Stimulated activated CD8-positive, alpha-beta memory T cell treated with anti-CD3 and anti-CD28 coated beads, Interleukin-7, amount 100 ng/mL, for 48 hours (primary cell): ENCODE results near the gene AKAP13.
"Not testable (repeated sequence)": the region's sequence is repeated elsewhere in the genome, so short reads cannot be mapped to it uniquely, and the experiment has no call there.

Experiments used
- DNase-seq, 2 donors: peaks; one replicate each; pipeline ENCODE4 v3.0.0-alpha.2; 2020; ENCODE audit warnings: low read depth in 1 of 2; ENCODE audit errors: extremely low read depth in 1 of 2

AKAP13 gene

DNA sequence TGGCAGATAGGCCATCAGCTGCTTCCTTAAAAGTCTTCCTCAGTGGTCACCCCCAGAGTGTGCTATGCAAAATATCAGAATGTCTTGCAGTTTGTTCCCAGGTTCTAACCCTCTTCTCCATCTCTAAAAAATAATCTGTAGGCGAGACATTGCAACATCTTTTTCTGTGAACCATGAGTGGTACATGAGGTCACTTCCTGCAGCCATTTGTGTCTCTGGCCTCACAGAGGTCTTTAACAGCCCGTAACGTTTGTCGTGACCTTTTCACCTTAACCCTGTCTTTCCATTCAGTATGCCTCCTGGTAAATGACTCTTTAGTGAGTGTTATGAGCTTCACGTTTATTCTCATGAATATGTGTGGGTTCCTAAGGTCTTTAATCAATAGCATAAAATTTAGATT is 269.0 kb downstream of the AKAP13 start:
- DNase-seq = peak in 1 of 2 donors; percentile 45

DNA sequence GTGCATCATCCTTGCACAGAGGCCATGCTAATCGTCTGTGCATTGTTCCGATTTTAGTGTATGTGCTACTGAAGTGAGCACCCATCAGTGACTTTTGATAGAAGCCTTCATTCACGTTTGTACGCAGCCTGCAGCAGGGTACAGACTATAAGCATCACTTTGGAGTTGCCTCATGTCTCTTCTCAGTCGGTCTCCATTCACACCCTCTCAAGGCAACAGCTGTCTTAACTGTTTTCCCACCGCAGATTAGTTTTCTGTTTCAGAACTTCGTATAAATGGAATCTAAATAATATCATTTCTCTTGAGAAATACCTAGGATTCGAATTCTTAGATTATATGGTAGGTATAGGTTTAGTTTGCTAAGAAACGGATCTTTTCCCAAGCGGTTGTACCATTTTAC is 271.1 kb downstream of the AKAP13 start:
- DNase-seq = no peak

DNA sequence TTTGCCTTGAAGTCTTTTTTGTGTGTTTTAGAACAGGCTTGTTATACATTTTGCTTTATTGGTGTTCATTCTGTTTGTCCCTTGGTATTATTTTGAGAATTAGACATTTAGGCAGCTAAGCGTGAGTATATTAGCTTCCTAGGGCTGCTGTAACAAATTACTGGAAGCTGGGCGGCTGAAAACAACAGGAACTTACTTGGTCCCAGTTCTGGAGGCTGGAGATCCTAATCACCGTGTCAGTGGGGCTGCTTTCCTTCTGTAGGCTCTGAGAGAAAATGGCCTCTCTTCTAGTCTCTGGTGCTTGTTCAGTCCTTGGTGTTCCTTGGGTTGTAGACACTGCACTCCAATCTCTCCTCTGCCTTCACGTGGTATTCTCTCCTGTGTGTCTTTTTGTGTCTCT is 272.1 kb downstream of the AKAP13 start:
- DNase-seq = no peak

- no peak for DNase-seq
These were observed 276.7 kb downstream of the AKAP13 start for GRCh38 chr15:85657132-85657531.

DNA sequence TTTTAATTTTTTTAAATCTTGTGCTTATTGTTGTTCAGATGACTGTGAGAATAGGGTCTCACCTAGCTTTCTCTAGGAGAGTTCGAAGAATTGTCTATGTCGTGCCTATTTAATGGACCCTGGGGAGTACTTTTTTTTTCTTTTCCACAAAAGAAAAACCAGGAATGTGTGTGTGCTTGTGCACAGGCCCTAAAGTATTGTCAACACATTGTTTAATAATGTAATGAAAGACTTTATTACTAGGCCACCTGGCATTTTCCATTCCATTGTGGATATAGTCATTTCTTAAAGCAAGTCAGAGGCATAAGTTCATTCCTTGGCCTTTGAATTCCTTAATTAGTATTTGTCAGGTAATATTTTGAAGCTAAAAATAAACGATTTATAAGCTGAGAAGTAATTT is 278.4 kb downstream of the AKAP13 start:
- DNase-seq = no peak

GRCh38 chr15:85661859-85662258 is 281.5 kb downstream of the AKAP13 start:
- DNase-seq = no peak

DNA sequence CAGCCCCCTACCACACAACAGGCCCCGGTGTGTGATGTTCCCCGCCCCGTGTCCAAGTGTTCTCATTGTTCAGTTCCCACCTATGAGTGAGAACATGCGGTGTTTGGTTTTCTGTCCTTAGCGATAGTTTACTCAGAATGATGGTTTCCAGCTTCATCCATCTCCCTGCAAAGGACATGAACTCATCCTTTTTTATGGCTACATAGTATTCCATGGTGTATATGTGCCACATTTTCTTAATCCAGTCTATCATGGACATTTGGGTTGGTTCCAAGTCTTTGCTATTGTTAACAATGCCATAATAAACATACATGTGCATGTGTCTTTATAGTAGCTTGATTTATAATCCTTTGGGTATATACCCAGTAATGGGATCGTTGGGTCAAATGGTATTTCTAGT is 285.3 kb downstream of the AKAP13 start:
- not testable (repeated sequence) for DNase-seq

DNA sequence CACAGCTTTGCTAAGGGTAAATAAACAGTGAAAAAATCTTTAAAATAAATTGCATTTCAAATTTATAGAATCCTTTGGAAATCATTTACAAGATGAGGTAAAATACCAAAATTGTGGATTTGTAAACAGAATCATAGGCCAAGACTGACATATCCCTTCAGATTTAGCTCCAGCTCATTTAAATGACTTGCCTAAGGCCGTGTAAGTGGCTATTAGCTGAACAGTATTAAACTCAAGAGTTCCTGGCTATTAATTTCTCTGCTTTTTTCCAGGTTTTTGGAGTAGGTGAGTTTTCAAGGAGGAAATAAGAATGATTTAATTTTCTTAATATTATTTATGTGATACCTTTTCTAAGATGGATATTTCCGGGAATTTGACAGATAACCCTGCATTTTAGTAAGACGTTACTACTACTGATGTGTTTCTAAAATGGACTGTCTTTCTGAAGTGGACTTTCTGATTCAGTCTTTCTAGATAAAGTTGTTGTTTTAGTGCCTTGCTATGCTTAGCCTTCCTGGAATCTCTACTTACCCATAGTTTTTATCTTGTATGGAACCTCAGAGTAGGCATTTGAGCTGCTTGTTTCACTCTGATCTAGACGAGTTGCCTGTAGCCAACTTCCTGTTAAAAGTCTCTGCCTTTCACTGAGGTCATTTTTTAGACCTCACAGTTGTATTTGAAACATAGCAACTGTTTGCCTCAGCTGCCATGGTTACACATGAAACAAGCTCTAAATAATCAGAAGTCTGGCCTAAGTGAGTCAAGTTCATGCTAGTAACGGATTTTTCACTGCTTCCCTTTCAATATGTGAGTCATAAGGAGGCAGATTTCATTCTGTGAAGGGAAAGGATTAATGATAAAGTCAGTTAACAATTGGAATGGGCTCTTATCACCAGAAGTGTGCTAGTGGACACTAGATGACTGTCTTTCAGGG is 287.4 kb downstream of the AKAP13 start:
- peak in 1 of 2 donors; percentile 56 for DNase-seq

- DNase-seq = no peak
These were observed 290.8 kb downstream of the AKAP13 start for GRCh38 chr15:85671156-85671555.

DNA sequence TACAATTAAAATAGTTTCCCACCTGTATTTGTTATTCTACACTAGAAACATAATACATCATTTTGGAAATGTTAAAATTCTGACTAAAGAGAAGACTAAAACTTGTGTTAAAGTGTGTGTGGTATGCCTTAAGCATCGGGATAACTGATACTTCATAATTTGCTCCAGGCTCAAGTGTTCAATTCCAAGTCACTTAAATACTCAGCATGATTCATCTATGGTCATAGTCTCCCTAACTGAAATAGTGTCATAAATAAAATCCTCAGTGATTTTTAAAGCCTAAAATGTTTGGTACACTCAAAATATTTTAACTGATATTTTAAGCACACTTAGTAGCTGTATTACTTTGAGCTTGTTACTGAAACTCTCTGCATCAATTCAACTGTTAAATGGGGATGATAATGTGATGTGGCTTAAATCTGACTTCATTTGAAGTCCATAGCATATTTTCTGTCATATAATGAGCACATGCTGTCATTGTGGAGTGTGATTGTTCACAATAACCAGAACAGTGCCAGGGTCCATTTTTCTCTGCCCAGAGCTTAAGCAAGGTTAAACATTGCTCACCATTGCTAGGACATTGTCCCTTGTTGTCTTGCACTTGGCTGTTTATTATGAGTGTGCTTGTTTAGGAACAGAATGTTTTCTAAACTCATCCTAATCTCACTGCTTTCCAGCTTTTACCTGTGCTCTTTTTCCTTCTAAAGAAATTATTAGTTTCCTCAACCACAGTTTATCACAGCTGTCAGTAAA is 292.1 kb downstream of the AKAP13 start:
- DNase-seq = no peak

DNA sequence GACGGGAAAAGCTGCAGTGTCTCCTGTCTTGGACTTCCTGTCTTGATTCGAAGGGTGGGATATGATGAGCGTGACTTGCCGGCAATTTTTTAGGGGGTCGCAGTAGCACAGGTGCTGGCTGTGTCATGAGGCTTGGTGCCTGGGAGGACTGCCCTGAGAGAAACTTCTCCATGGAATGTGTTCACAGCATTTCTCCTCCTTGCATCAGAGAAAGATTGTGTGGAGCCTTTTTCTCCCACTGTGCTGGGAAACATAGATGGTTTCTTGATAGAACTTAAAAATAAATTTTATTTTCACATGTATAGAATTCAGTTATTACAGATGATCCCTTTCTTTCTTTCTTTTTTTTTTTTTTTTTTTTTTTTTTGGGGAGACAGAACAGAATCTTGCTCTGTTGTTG is 292.9 kb downstream of the AKAP13 start:
- DNase-seq = no peak

DNA sequence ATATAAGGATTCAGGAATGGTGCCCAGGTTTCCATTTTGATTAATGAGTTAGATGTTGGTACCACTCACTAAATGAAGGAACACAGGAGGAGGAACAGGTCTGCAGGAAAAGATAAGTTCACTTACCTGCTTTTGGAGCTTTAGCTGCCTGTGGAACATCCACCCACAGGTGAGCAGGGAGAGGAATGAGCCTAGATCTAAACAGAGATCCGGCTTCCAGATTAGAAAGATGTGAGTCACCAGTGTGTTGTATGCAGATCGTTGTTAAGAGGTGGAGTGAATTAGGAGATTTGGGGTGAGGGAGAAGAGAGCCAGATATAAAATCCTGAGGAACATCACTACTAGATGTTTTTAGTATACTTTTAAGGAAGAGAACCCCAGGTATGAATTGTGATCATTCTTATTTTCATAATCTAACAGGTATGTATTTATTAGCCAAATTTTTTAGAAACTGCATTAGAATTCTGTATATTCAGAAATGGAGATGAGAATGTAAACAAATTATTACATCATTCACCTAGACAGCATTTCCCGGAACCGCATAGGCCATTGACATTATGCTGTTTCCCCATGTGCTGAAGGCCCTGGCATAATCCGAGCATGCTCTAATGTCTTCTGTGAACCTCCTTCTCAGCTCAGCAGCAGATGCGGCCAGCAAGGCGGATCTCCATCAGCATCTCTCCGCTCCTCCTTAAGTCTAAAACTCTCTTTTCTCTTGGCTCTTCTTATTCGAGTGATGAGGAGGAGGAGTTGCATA is 296.1 kb downstream of the AKAP13 start:
- DNase-seq = no peak

- DNase-seq = no peak
These were observed 298.8 kb downstream of the AKAP13 start for GRCh38 chr15:85679231-85679630.

- DNase-seq = no peak
These were observed 301.0 kb downstream of the AKAP13 start for GRCh38 chr15:85681386-85681785.

- no peak for DNase-seq
These were observed 303.8 kb downstream of the AKAP13 start for GRCh38 chr15:85684174-85684710.

DNA sequence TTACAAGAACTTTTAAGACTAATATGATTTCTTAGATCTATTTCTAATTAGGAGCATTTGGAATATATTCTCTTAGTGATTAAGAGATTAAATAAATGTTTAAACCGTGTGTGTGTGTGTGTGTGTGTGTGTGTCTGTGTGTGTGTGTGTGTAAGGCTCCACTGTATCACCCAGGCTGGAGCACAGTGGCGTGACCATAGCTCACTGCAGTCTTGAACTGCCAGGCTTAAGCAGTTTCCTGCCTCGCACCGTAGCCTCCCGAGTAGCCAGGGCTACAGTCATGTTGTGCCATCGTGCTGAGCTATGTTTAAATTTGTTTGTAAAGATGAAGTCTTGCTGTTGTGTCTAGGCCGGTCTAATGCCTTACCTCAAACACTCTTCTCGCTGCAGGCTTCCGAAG is 305.0 kb downstream of the AKAP13 start:
- no peak for DNase-seq

DNA sequence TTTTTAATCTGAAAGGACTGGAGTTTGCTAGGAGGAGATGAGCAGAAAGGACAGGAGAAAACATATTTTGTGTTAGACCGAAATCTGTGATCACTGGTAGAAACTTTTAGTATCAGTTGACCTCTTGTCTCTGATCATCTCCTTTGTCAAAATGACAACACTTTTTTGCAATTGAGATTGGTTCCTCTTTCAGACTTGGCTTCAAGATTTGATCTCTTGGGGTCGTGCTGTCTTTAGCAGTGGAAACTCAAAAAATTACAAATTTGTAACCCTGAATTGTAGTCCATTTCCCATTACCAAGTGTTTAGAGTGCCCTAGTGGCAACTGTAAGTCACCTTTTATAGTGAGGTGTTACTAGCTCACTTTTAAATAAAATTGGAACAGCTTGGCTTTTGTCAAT is 306.9 kb downstream of the AKAP13 start:
- no peak for DNase-seq

DNA sequence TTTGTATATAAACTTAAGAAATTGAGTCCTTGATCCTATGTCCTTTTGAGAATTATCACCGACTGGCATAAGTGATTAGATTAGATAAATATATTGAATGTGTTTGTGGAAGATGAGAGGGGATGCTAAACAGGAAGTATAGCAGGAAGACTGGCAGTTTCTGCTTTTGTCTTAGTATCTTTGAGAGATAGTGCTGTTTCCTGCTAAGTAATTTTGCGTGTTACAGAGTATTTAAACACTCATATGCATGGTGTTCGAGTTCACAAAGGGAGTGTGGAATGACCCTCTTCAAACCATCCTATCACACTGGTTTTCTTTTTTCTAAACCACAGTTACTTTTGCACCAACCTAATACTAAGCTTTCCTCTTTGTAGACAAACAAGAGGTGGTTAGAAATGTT is 308.3 kb downstream of the AKAP13 start:
- DNase-seq = no peak

- peak in 1 of 2 donors; percentile 65 for DNase-seq
These were observed 309.3 kb downstream of the AKAP13 start for GRCh38 chr15:85689729-85690128.

GRCh38 chr15:85690561-85691231 is 310.3 kb downstream of the AKAP13 start:
- no peak for DNase-seq
